ENCODE measurements around the gene ZBTB40. TPM values are rescaled to one million over a fixed set of nuclear protein-coding genes. Genes with fewer than 3 reads are reported as not detected.

The ZBTB40 gene
- total and polyA plus RNA-seq, 4 donors, result 2.1 to 11.2 (median 4.6) TPM

DNA sequence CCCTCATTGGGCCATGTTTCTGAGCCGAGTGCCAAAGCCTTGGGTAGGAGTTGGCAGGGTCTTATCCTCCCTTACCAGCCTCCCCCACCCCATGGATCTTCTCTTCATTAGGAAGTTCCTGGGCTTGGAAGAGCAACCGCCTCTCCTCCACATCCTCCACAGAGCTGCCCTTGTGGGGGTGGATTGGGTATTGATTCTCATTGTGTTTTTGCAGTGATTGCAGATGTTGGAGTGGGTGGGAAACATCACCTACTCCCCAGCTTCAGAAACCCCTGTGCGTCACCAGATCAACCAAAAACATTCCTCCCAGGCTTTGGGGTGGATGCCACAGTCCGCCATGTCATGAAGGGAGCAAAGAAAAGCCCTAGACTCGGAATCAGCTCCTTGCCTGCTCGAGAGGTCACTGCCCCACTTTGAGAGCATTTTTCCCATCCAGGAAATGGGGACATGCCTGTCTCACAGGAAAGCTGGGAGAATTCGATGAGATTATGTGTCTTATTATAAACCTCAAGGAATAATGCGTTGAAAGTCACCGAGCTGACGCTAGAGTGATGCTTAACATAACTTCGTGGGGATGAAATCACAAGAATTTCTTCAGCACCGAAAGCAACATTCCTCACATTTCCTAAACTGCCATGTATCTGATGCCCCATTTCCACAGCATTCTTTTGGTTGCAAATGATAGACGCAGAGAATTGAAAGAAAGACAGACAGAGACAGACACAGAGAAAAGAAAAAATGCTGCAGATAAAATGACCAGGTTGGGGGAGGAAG lies 44.7 kb upstream of the ZBTB40 start:
- no peaks in the 10 kb centered on the region for H3K9me3 ChIP-seq (ENCODE audit: control insufficient read depth in 4 of 4, low read length in 3 of 4)
- H3K27me3 ChIP-seq (ENCODE audit: control insufficient read depth in 4 of 4, insufficient read depth in 4 of 4, low read length in 3 of 4), result peaks cover 0 to 2% (median 0%) of the 10 kb centered on the region in 4 donors
- no peak overlapping the region for H3K9ac ChIP-seq (ENCODE audit: low read depth in 1 of 2, low read length in 2 of 2)
- peaks cover 0 to 8% (median 0%) of the 10 kb centered on the region in 4 donors for H3K4me1 ChIP-seq (ENCODE audit: control insufficient read depth in 4 of 4, insufficient read depth in 4 of 4, low read length in 3 of 4)
- H3K4me3 ChIP-seq (ENCODE audit: low read depth in 1 of 3, low read length in 3 of 3), result no peak overlapping the region
- TF ChIP-seq FOXA2 (IDR thresholded peaks at IDR 0.05) (no peak), TAF1 (conservative IDR thresholded peaks at IDR 0.05) (no peak), EGR1 (IDR thresholded peaks at IDR 0.05; ENCODE audit: low read depth in 2 of 2) (no peak), SP1 (IDR thresholded peaks at IDR 0.05) (no peak), HNF4A (conservative IDR thresholded peaks at IDR 0.05) (no peak), HNF4G (IDR thresholded peaks at IDR 0.05) (no peak), RXRA (IDR thresholded peaks at IDR 0.05) (no peak), FOXA1 (IDR thresholded peaks at IDR 0.05) (no peak), JUND (IDR thresholded peaks at IDR 0.05) (no peak), RAD21 (IDR thresholded peaks at IDR 0.05) (no peak), YY1 (IDR thresholded peaks at IDR 0.05) (no peak), NR2F2 (IDR thresholded peaks at IDR 0.05) (no peak)
- TF ChIP-seq, protein P1, sequence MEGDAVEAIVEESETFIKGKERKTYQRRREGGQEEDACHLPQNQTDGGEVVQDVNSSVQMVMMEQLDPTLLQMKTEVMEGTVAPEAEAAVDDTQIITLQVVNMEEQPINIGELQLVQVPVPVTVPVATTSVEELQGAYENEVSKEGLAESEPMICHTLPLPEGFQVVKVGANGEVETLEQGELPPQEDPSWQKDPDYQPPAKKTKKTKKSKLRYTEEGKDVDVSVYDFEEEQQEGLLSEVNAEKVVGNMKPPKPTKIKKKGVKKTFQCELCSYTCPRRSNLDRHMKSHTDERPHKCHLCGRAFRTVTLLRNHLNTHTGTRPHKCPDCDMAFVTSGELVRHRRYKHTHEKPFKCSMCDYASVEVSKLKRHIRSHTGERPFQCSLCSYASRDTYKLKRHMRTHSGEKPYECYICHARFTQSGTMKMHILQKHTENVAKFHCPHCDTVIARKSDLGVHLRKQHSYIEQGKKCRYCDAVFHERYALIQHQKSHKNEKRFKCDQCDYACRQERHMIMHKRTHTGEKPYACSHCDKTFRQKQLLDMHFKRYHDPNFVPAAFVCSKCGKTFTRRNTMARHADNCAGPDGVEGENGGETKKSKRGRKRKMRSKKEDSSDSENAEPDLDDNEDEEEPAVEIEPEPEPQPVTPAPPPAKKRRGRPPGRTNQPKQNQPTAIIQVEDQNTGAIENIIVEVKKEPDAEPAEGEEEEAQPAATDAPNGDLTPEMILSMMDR (IDR thresholded peaks at IDR 0.05; ENCODE audit: low read depth, low read length, missing input control), result no peak
- TF ChIP-seq, protein P2, sequence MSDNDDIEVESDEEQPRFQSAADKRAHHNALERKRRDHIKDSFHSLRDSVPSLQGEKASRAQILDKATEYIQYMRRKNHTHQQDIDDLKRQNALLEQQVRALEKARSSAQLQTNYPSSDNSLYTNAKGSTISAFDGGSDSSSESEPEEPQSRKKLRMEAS (IDR thresholded peaks at IDR 0.05), result no peak
- TF ChIP-seq, protein P3, sequence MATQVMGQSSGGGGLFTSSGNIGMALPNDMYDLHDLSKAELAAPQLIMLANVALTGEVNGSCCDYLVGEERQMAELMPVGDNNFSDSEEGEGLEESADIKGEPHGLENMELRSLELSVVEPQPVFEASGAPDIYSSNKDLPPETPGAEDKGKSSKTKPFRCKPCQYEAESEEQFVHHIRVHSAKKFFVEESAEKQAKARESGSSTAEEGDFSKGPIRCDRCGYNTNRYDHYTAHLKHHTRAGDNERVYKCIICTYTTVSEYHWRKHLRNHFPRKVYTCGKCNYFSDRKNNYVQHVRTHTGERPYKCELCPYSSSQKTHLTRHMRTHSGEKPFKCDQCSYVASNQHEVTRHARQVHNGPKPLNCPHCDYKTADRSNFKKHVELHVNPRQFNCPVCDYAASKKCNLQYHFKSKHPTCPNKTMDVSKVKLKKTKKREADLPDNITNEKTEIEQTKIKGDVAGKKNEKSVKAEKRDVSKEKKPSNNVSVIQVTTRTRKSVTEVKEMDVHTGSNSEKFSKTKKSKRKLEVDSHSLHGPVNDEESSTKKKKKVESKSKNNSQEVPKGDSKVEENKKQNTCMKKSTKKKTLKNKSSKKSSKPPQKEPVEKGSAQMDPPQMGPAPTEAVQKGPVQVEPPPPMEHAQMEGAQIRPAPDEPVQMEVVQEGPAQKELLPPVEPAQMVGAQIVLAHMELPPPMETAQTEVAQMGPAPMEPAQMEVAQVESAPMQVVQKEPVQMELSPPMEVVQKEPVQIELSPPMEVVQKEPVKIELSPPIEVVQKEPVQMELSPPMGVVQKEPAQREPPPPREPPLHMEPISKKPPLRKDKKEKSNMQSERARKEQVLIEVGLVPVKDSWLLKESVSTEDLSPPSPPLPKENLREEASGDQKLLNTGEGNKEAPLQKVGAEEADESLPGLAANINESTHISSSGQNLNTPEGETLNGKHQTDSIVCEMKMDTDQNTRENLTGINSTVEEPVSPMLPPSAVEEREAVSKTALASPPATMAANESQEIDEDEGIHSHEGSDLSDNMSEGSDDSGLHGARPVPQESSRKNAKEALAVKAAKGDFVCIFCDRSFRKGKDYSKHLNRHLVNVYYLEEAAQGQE (IDR thresholded peaks at IDR 0.05), result no peak
- TF ChIP-seq, protein P4, sequence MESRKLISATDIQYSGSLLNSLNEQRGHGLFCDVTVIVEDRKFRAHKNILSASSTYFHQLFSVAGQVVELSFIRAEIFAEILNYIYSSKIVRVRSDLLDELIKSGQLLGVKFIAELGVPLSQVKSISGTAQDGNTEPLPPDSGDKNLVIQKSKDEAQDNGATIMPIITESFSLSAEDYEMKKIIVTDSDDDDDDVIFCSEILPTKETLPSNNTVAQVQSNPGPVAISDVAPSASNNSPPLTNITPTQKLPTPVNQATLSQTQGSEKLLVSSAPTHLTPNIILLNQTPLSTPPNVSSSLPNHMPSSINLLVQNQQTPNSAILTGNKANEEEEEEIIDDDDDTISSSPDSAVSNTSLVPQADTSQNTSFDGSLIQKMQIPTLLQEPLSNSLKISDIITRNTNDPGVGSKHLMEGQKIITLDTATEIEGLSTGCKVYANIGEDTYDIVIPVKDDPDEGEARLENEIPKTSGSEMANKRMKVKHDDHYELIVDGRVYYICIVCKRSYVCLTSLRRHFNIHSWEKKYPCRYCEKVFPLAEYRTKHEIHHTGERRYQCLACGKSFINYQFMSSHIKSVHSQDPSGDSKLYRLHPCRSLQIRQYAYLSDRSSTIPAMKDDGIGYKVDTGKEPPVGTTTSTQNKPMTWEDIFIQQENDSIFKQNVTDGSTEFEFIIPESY (IDR thresholded peaks at IDR 0.05), result no peak
- no peak overlapping the region for H3K27ac ChIP-seq (ENCODE audit: low read depth in 1 of 2, low read length in 2 of 2)
- 88% methylated on average over 13 of the region's 13 CpGs for WGBS
- no peaks in the 10 kb centered on the region for H3K36me3 ChIP-seq (ENCODE audit: control insufficient read depth in 4 of 4, insufficient read depth in 3 of 4, low read depth in 1 of 4, low read length in 3 of 4)
- DNase-seq (ENCODE audit: low spot score), result no peak
